Measurements from ENCODE around the gene ERN1.
A peak's percentile ranks its signal among the peaks of the same experiment; 100 is the strongest.

ERN1 gene

DNA sequence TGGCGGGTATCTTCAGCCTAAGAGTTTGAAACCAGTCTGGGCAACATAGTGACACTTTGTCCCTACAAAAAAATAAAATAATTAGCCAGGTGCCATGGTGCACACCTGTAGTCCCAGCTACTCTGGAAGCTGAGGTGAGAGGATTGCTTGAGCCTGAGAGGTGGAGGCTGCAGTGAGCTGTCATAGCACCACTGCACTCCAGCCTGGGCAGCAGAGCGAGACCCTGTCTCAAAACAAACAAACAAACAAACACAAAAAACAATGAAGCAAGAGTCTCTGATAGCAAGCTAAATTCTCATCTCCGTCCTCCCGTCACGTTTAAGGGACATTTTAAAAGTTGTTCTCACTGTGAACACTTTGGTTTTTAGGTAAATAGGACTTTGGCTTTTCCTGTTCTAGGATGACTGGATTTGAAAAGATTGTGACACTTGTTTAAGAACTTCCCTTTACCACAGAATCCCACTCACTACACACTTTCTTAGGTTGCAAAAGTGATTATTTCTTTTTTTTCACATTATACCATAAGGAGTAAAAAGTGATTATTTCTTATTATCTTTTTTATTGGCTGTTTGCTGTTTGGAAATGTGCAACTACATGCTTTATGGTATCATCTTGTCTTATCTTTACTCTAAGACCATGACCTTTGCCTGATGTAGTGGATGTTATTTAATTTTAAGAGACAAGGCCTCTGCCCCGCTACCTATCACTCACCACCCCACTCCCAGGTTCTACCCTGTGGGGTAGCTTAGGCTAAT is 4.4 kb upstream of the ERN1 start:
- TF ChIP-seq, protein P1, sequence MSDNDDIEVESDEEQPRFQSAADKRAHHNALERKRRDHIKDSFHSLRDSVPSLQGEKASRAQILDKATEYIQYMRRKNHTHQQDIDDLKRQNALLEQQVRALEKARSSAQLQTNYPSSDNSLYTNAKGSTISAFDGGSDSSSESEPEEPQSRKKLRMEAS (IDR thresholded peaks at IDR 0.05; ENCODE audit: low read depth, low read length): no peak
- TF ChIP-seq POLR2A (IDR thresholded peaks at IDR 0.05; ENCODE audit: extremely low read depth, insufficient read length) (no peak), MYC (IDR thresholded peaks at IDR 0.05; ENCODE audit: low read depth, low read length) (no peak)
- TF ChIP-seq, protein P2, sequence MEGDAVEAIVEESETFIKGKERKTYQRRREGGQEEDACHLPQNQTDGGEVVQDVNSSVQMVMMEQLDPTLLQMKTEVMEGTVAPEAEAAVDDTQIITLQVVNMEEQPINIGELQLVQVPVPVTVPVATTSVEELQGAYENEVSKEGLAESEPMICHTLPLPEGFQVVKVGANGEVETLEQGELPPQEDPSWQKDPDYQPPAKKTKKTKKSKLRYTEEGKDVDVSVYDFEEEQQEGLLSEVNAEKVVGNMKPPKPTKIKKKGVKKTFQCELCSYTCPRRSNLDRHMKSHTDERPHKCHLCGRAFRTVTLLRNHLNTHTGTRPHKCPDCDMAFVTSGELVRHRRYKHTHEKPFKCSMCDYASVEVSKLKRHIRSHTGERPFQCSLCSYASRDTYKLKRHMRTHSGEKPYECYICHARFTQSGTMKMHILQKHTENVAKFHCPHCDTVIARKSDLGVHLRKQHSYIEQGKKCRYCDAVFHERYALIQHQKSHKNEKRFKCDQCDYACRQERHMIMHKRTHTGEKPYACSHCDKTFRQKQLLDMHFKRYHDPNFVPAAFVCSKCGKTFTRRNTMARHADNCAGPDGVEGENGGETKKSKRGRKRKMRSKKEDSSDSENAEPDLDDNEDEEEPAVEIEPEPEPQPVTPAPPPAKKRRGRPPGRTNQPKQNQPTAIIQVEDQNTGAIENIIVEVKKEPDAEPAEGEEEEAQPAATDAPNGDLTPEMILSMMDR (IDR thresholded peaks at IDR 0.05; ENCODE audit: low read depth, low read length): no peak
- no peak overlapping the region for H3K4me3 ChIP-seq (ENCODE audit: low read depth, low read length)
- no peak for DNase-seq (ENCODE audit: low read depth)

DNA sequence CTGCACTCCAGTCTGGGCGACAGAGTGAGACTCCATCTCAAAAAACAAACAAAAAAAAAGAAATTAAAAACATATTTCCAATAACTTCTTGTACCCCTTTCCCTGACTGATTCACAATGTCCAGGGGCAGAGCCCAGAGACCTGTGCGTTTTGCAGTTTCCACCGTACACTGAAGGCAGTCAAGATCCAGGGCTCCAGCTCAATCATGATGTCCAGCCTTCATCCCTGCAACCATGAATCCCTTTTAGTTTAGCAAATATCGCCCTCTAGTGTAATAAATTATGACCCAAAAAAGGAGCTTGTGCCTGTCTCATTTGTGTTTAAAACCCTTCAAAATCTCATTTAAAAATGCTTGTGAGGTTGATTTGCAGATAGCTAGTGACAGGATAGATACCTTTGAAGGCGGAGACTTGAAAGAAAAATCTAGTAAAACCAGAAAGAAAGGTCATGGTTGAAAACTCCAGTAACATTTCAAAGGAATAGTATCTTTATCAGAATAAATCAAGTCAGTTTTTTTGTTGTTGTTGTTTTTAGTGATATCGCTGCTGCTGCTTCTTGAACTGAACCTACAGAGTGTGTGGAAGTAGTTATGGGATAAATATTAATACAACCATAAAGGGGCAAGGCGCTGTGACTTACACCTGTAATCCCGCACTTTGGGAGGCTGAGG is 3.7 kb upstream of the ERN1 start:
- no peak overlapping the region for H3K4me3 ChIP-seq (ENCODE audit: low read depth, low read length)
- DNase-seq (ENCODE audit: low read depth): peak; percentile 78
- TF ChIP-seq, protein P1 (IDR thresholded peaks at IDR 0.05; ENCODE audit: low read depth, low read length): no peak
- TF ChIP-seq, protein P2 (IDR thresholded peaks at IDR 0.05; ENCODE audit: low read depth, low read length): peak; percentile 7

DNA sequence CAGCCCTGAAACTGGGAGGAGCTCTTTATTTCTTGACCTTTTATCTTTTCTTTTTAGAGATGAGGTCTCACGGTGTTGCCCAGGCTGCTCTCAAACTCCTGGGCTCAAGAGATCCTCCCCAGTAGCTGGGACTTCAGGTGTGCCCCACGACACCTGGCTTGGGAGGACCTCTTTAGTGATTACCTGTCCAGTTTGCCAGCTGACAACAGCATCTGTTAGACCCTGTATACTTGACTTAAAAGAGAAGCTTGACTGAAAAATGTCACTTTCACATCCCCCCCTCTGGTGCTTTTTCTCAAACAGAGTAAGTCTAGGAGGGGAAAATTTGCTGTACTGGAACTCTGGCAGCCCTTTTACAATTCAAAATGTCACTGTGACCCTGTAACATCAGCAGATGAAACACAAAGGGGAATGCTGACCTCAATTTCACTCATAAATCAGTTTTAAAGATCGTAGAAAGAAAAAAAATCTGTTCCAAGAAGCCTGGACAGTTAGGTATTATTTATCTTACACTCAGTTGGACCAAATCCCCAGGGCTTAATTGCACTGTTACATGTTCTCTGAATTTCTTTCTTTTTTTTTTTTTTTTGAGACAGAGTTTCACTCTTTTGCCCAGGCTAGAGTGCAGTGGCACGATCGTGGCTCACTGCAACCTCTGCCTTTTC is 1.8 kb upstream of the ERN1 start:
- no peak overlapping the region for H3K4me3 ChIP-seq (ENCODE audit: low read depth, low read length)
- DNase-seq (ENCODE audit: low read depth): no peak
- TF ChIP-seq, protein P2 (IDR thresholded peaks at IDR 0.05; ENCODE audit: low read depth, low read length): no peak
- TF ChIP-seq, protein P1 (IDR thresholded peaks at IDR 0.05; ENCODE audit: low read depth, low read length): no peak
- TF ChIP-seq MYC (IDR thresholded peaks at IDR 0.05; ENCODE audit: low read depth, low read length) (no peak), POLR2A (IDR thresholded peaks at IDR 0.05; ENCODE audit: extremely low read depth, insufficient read length) (no peak)

DNA sequence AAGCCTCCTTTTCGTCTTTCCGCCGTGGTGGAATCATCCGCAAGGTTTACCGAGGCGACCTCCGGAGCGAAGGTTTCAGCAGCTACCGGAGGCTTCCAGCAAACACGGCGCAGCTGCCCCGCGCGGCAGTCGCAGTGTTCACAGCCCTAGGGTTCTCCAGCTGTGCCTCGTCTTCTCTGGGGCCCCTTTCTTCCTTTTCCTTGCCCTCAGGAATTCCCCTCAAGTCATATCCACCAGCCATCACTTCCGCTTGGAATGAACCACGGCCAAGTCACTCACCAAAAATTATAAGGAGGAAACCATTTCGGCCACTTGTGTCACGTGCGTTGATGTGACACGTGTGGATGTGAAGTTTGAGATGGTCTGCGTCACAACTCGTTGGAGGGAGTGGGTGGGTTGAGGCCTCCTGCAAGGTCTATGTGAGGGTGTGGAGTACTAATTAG is 636 bp upstream of the ERN1 start:
- no peak for TF ChIP-seq MYC (IDR thresholded peaks at IDR 0.05; ENCODE audit: low read depth, low read length)
- TF ChIP-seq, protein P1 (IDR thresholded peaks at IDR 0.05; ENCODE audit: low read depth, low read length): no peak
- no peak for TF ChIP-seq POLR2A (IDR thresholded peaks at IDR 0.05; ENCODE audit: extremely low read depth, insufficient read length)
- TF ChIP-seq, protein P2 (IDR thresholded peaks at IDR 0.05; ENCODE audit: low read depth, low read length): no peak
- H3K4me3 ChIP-seq (ENCODE audit: low read depth, low read length): no peak overlapping the region
- no peak for DNase-seq (ENCODE audit: low read depth)

DNA sequence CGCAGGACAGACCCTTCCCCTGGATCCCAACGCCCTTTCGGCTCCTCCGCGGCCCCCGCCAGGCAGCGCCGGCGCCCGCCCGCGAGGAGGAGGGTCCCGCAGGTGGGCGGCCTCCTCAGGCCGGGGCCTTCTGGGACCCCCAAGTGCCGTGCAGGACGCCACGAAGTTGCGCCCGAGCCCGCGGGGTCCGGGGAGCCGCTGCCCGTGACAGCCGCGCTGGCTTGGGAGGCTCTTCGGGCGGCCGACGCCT is 504 bp downstream of the ERN1 start:
- peak overlapping the region; percentile 48 for H3K4me3 ChIP-seq (ENCODE audit: low read depth, low read length)
- no peak for DNase-seq (ENCODE audit: low read depth)
- TF ChIP-seq, protein P1 (IDR thresholded peaks at IDR 0.05; ENCODE audit: low read depth, low read length): no peak; the same call in 1 of the 2 replicates
- TF ChIP-seq, protein P2 (IDR thresholded peaks at IDR 0.05; ENCODE audit: low read depth, low read length): no peak
- no peak for TF ChIP-seq MYC (IDR thresholded peaks at IDR 0.05; ENCODE audit: low read depth, low read length)
- no peak for TF ChIP-seq POLR2A (IDR thresholded peaks at IDR 0.05; ENCODE audit: extremely low read depth, insufficient read length)

Measured in NB4 (cell line).